H1 (cell line): ENCODE measurements around the gene CRTC3. TPM values are rescaled to one million over a fixed set of nuclear protein-coding genes. Genes with fewer than 3 reads are reported as not detected.
A peak's percentile ranks its signal among the peaks of the same experiment; 100 is the strongest.

Experiments
- CTCF ChIA-PET: fragments of 300-600 bp; sonication (Branson Sonifier 250); formaldehyde crosslinking; loops from one replicate; lab custom pipeline; 2021; ENCODE audit not compliant: partially characterized antibody; lab: Charles Lee
- POLR2A ChIA-PET: fragments of 300-600 bp; sonication (Branson Sonifier 250); formaldehyde crosslinking; loops from one replicate; lab custom pipeline; 2021; ENCODE audit warnings: inconsistent platforms; ENCODE audit not compliant: partially characterized antibody; lab: Charles Lee
- DNase-seq, 2 experiments: peaks; one replicate each; pipeline versions ENCODE4 v3.0.0 to v3.0.0-alpha.2; 2010 to 2022; ENCODE audit warnings: low spot score in 2 of 2, low read depth in 1 of 2, mixed read lengths in 1 of 2
- FAIRE-seq: peaks from 2 replicates; lab custom pipeline; 2011; peaks lifted over from hg19 to GRCh38; lab: Jason Lieb, UNC
- H2AFZ ChIP-seq: 2 replicates; pipeline ENCODE4 v1.8.1; 2012; ENCODE audit warnings: low read length, inconsistent platforms
- H2AK5ac ChIP-seq: 2 replicates; pipeline ENCODE4 v1.6.1; 2013; ENCODE audit warnings: low read depth, low read length
- H2BK120ac ChIP-seq: replicated peaks from 2 replicates; pipeline ENCODE3; 2013; ENCODE audit warnings: low read depth, low read length, inconsistent platforms
- H2BK12ac ChIP-seq: 2 replicates; pipeline ENCODE4 v1.6.1; 2013; ENCODE audit warnings: low read depth, low read length
- H2BK15ac ChIP-seq: 2 replicates; pipeline ENCODE4 v1.6.1; 2013; ENCODE audit warnings: low read length
- H2BK20ac ChIP-seq: 2 replicates; pipeline ENCODE4 v1.6.1; 2013; ENCODE audit warnings: low read length
- H2BK5ac ChIP-seq: 2 replicates; pipeline ENCODE4 v1.6.1; 2013; ENCODE audit warnings: low read depth, low read length
- H3K14ac ChIP-seq: 2 replicates; pipeline ENCODE4 v1.6.1; 2013; ENCODE audit warnings: inconsistent platforms; ENCODE audit not compliant: insufficient read length
- H3K18ac ChIP-seq: 2 replicates; pipeline ENCODE4 v1.6.1; 2013; ENCODE audit warnings: low read length; ENCODE audit errors: extremely low read depth
- H3K23ac ChIP-seq: 2 replicates; pipeline ENCODE4 v1.6.1; 2013; ENCODE audit warnings: inconsistent platforms; ENCODE audit not compliant: insufficient read length
- H3K23me2 ChIP-seq: 2 replicates; pipeline ENCODE4 v1.6.1; 2013; ENCODE audit warnings: low read depth, low read length
- H3K27ac ChIP-seq: 2 replicates; pipeline ENCODE4 v1.6.1; 2011; ENCODE audit warnings: low read depth, low read length, inconsistent platforms
- H3K27me3 ChIP-seq, 4 experiments: replicated peaks in 1 of 4; 1 replicate in 1 of 4; 2 replicates in 3 of 4; pipeline versions ENCODE4 v1.6.1 to v1.8.1; 2011 to 2013; ENCODE audit warnings: low read length in 3 of 4, mild to moderate bottlenecking in 3 of 4, inconsistent platforms in 2 of 4, mixed read lengths in 2 of 4, moderate library complexity in 1 of 4; ENCODE audit not compliant: control insufficient read depth in 3 of 4, insufficient read depth in 3 of 4; ENCODE audit errors: extremely low read depth in 1 of 4
- H3K36me3 ChIP-seq, 4 experiments: 2 replicates each; pipeline versions ENCODE4 v1.6.1 to v1.8.1; 2011 to 2013; ENCODE audit warnings: mild to moderate bottlenecking in 4 of 4, low read length in 3 of 4, moderate library complexity in 2 of 4, control low read depth in 1 of 4, inconsistent platforms in 1 of 4; ENCODE audit not compliant: insufficient read depth in 4 of 4, control insufficient read depth in 2 of 4
- H3K4ac ChIP-seq: replicated peaks from 2 replicates; pipeline ENCODE3; 2013; ENCODE audit warnings: low read length, low read depth, mixed read lengths, inconsistent platforms; ENCODE audit not compliant: insufficient read length
- H3K4me1 ChIP-seq, 4 experiments: replicated peaks in 1 of 4; 1 replicate in 1 of 4; 2 replicates in 3 of 4; pipeline versions ENCODE4 v1.6.1 to v1.8.1; 2011 to 2013; ENCODE audit warnings: low read length in 3 of 4, inconsistent platforms in 2 of 4, mixed read lengths in 1 of 4; ENCODE audit not compliant: insufficient read depth in 4 of 4, control insufficient read depth in 3 of 4
- H3K4me2 ChIP-seq, 2 experiments: 2 replicates each; pipeline versions ENCODE4 v1.6.1 to v1.8.1; 2011 to 2013; ENCODE audit warnings: low read depth in 2 of 2, low read length in 2 of 2, control low read depth in 1 of 2, inconsistent platforms in 1 of 2, mild to moderate bottlenecking in 1 of 2; ENCODE audit not compliant: insufficient read depth in 1 of 2
- H3K4me3 ChIP-seq, 4 experiments: fragments of 200-600, 300-600 bp in 1 of 4; sonication (generic), shearing (Covaris generic), sonication (Bioruptor Twin) in 1 of 4; 2 replicates each; pipeline versions ENCODE4 v1.5.1 to v1.8.1; 2011 to 2016; ENCODE audit warnings: low read length in 4 of 4, low read depth in 3 of 4, control low read depth in 2 of 4, inconsistent platforms in 2 of 4, mild to moderate bottlenecking in 2 of 4, mixed read lengths in 1 of 4, moderate library complexity in 1 of 4; ENCODE audit not compliant: insufficient read depth in 2 of 4; ENCODE audit errors: extremely low read depth in 1 of 4
- H3K56ac ChIP-seq: replicated peaks from 2 replicates; pipeline ENCODE3; 2013; ENCODE audit warnings: low read depth, mild to moderate bottlenecking, mixed read lengths, low read length, inconsistent platforms; ENCODE audit not compliant: insufficient read length
- H3K79me1 ChIP-seq: 2 replicates; pipeline ENCODE4 v1.6.1; 2013; ENCODE audit warnings: low read depth, low read length, control low read depth
- H3K79me2 ChIP-seq, 2 experiments: 2 replicates each; pipeline versions ENCODE4 v1.6.1 to v1.8.1; 2012 to 2013; ENCODE audit warnings: low read length in 2 of 2, mild to moderate bottlenecking in 2 of 2, inconsistent platforms in 1 of 2; ENCODE audit not compliant: insufficient read depth in 2 of 2, control insufficient read depth in 1 of 2
- H3K9ac ChIP-seq, 4 experiments: replicated peaks in 1 of 4; 1 replicate in 1 of 4; 2 replicates in 3 of 4; pipeline versions ENCODE4 v1.6.1 to v1.8.1; 2011 to 2013; ENCODE audit warnings: low read depth in 3 of 4, low read length in 3 of 4, control low read depth in 2 of 4, mild to moderate bottlenecking in 2 of 4, moderate library complexity in 2 of 4, inconsistent platforms in 1 of 4; ENCODE audit errors: extremely low read depth in 1 of 4
- H3K9me3 ChIP-seq, 2 experiments: 2 replicates each; pipeline versions ENCODE4 v1.6.1 to v1.8.1; 2012 to 2013; ENCODE audit warnings: mild to moderate bottlenecking in 2 of 2, moderate library complexity in 2 of 2, control low read depth in 1 of 2, inconsistent platforms in 1 of 2, low read depth in 1 of 2, low read length in 1 of 2, mixed read lengths in 1 of 2; ENCODE audit not compliant: insufficient read depth in 2 of 2
- H4K20me1 ChIP-seq, 2 experiments: replicated peaks in 1 of 2; 2 replicates each; pipeline versions ENCODE3 to v1.8.1; 2011 to 2013; ENCODE audit warnings: inconsistent platforms in 2 of 2, low read length in 2 of 2, mild to moderate bottlenecking in 1 of 2; ENCODE audit not compliant: insufficient read depth in 2 of 2, control insufficient read depth in 1 of 2
- H4K5ac ChIP-seq: 2 replicates; pipeline ENCODE4 v1.6.1; 2013; ENCODE audit warnings: low read length, low read depth, mixed read lengths, inconsistent platforms; ENCODE audit not compliant: insufficient read length
- H4K8ac ChIP-seq: 2 replicates; pipeline ENCODE4 v1.8.0; 2013; ENCODE audit warnings: mild to moderate bottlenecking, moderate library complexity, low read length, inconsistent platforms; ENCODE audit not compliant: insufficient read depth; ENCODE audit errors: extremely low read depth
- H4K91ac ChIP-seq: replicated peaks from 2 replicates; pipeline ENCODE3; 2013; ENCODE audit warnings: low read length, mixed read lengths, inconsistent platforms; ENCODE audit not compliant: insufficient read length
- ASH2L ChIP-seq: fragments of 200-600, 300-600 bp; sonication (generic); IDR thresholded peaks from one replicate; pipeline ENCODE4 v1.7.1; 2017; ENCODE audit warnings: low read length
- HDAC6 ChIP-seq: IDR thresholded peaks from one replicate; pipeline ENCODE4 v1.7.1; 2012; ENCODE audit warnings: low read depth, mild to moderate bottlenecking, inconsistent platforms, low read length, moderate library complexity
- POLR2A ChIP-seq, 2 experiments: IDR thresholded peaks; 1 replicate in 1 of 2; 2 replicates in 1 of 2; pipeline ENCODE4 v1.6.1; 2011; ENCODE audit warnings: low read depth in 2 of 2, low read length in 2 of 2, mild to moderate bottlenecking in 2 of 2; ENCODE audit errors: control extremely low read depth in 1 of 2
- SIN3A ChIP-seq, 2 experiments: IDR thresholded peaks in 1 of 2; conservative IDR thresholded peaks in 1 of 2; 2 replicates each; pipeline ENCODE4 v1.6.1; 2011 to 2012; ENCODE audit warnings: low read length in 2 of 2, improper control_type of control experiment in 1 of 2, low read depth in 1 of 2, mild to moderate bottlenecking in 1 of 2
- USF2 ChIP-seq: IDR thresholded peaks from 2 replicates; pipeline ENCODE4 v1.6.1; 2011; ENCODE audit warnings: low read length, improper control_type of control experiment
- WGBS, 2 experiments: shearing (Covaris generic) in 1 of 2; methylation state at CpG; one replicate each; pipeline versions ENCODE4 v1.1.6 to v1.1.7; 2013 to 2015; ENCODE audit warnings: low lambda C conversion rate in 2 of 2, mixed read lengths in 2 of 2, inconsistent platforms in 1 of 2, low coverage in 1 of 2, missing lambda C conversion rate in 1 of 2; ENCODE audit not compliant: insufficient replicate concordance in 2 of 2, insufficient coverage in 1 of 2, insufficient read length in 1 of 2; ENCODE audit errors: extremely low coverage in 1 of 2, missing lambda C conversion rate in 1 of 2; 5-methylcytosine and 5-hydroxymethylcytosine counted together
- polyA plus RNA-seq, 7 experiments: library from polyadenylated mRNA; depleted of rRNA in 3 of 7; stranded (reverse) in 5 of 7; unstranded in 2 of 7; fragments of >200 nt in 5 of 7; fragments of 200-250 nt in 2 of 7; gene quantifications; 1 replicate in 5 of 7; 2 replicates in 1 of 7; 4 replicates in 1 of 7; pipeline versions ENCODE4 v1.2.1 to v1.2.3, GENCODE V29; 2011 to 2013; ENCODE audit warnings: missing spikeins in 2 of 7, mixed read lengths in 2 of 7
- total RNA-seq: library from RNA; stranded (reverse); fragmentation: NEBNext Ultra II Directional; extraction: Animal tissue kit (Norgen Biotek cat#: 25700); gene quantifications from 2 replicates; pipeline ENCODE4 v1.2.1, GENCODE V29; 2021

Gene CRTC3
- total and polyA plus RNA-seq, 2 of the 8 experiments (the other 6 are each of a cell fraction or from before 2014, with no cell fraction given), result 5.0 to 5.3 TPM

GRCh38 chr15:90666135-90666909 lies 136.6 kb downstream of the CRTC3 start:
- Histone ChIP-seq H3K4me2 (peak overlapping the region in 1 of 2 experiments; percentile 8; a peak in 1 of 4 replicates), H3K4me3 (peak overlapping the region in 1 of 4 experiments; percentile 57; a peak in 2 of 8 replicates), H3K9ac (no peak overlapping the region), H2BK5ac (no peak overlapping the region), H3K23ac (no peak overlapping the region), H3K9me3 (no peaks in the 10 kb centered on the region), H3K23me2 (peaks cover 3% of the 10 kb centered on the region; the same call in 1 of the 2 replicates)
- TF ChIP-seq SIN3A (conservative IDR thresholded peaks at IDR 0.05 in 1 of 2, IDR thresholded peaks at IDR 0.05 in 1 of 2; ENCODE audit: low read depth in 1 of 2, low read length in 2 of 2) (no peak), POLR2A (IDR thresholded peaks at IDR 0.05; ENCODE audit: control extremely low read depth in 1 of 2, low read depth in 2 of 2, low read length in 2 of 2) (no peak), ASH2L (no peak), USF2 (no peak), HDAC6 (no peak)
- TF ChIP-seq, all 59 proteins: peak for 0
- Histone ChIP-seq H3K27ac (no peak overlapping the region), H4K20me1 (no peaks in the 10 kb centered on the region), H4K91ac (no peak overlapping the region), H2BK20ac (0 out of 2 replicates have a peak overlapping the region, but pooled peaks have one; percentile 61), H3K56ac (no peak overlapping the region), H3K27me3 (no peaks in the 10 kb centered on the region), H2BK120ac (no peak overlapping the region), H3K79me1 (no peaks in the 10 kb centered on the region), H3K14ac (no peak overlapping the region), H2BK15ac (no peak overlapping the region), H4K8ac (no peak overlapping the region), H3K36me3 (no peaks in the 10 kb centered on the region), H3K18ac (no peak overlapping the region), H2AK5ac (no peak overlapping the region), H3K79me2 (no peaks in the 10 kb centered on the region), H3K4me1 (no peaks in the 10 kb centered on the region), H3K4ac (no peak overlapping the region), H4K5ac (no peak overlapping the region), H2AFZ (no peak overlapping the region), H2BK12ac (no peak overlapping the region)
- FAIRE-seq (no peak), DNase-seq (no peak)
- ChIA-PET CTCF (interaction anchor here (1.1 kb wide), 1 partner anchor 23 kb away, joined by 4 read pairs; no protein-coding TSS in a partner anchor), POLR2A (interaction anchor here (0.6 kb wide), 1 partner anchor 344 kb away, joined by 3 read pairs; no protein-coding TSS in a partner anchor)
- 85% methylated on average over 14 of the region's 14 CpGs; no CpG with 5 or more reads in 1 of the 2 experiments for WGBS, 2 experiments
